ENCODE results near the gene NACC2.
"Not testable (repeated sequence)": the region's sequence is repeated elsewhere in the genome, so short reads cannot be mapped to it uniquely, and the experiment has no call there.

Gene NACC2

GRCh38 chr9:135971892-135972291 is 123.2 kb downstream of the NACC2 start:
- DNase-seq (ENCODE audit: low read depth): no peak
- no peak for TF ChIP-seq CTCF (IDR thresholded peaks at IDR 0.05; ENCODE audit: low read length, missing control alignments)
- H3K4me3 ChIP-seq (replicated peaks; ENCODE audit: low read depth, low read length): no peak overlapping the region

- H3K4me3 ChIP-seq (replicated peaks; ENCODE audit: low read depth, low read length): no peak overlapping the region
- TF ChIP-seq CTCF (IDR thresholded peaks at IDR 0.05; ENCODE audit: low read length, missing control alignments): no peak
- DNase-seq (ENCODE audit: low read depth): no peak
These were observed 123.8 kb downstream of the NACC2 start for GRCh38 chr9:135971111-135971766.

- no peak for TF ChIP-seq CTCF (IDR thresholded peaks at IDR 0.05; ENCODE audit: low read length, missing control alignments)
- no peak for DNase-seq (ENCODE audit: low read depth)
These were observed 124.8 kb downstream of the NACC2 start for GRCh38 chr9:135970128-135970815.

GRCh38 chr9:135969064-135969683 is 125.9 kb downstream of the NACC2 start:
- peak; percentile 61 for DNase-seq (ENCODE audit: low read depth)
- TF ChIP-seq CTCF (IDR thresholded peaks at IDR 0.05; ENCODE audit: low read length, missing control alignments): no peak
- H3K4me3 ChIP-seq (replicated peaks; ENCODE audit: low read depth, low read length): no peak overlapping the region

More at GRCh38 chr9:135970128-135970815, 124.8 kb downstream of the NACC2 start:
- no peak overlapping the region for H3K4me3 ChIP-seq (replicated peaks; ENCODE audit: low read depth, low read length)

GRCh38 chr9:135968601-135969000 is 126.5 kb downstream of the NACC2 start:
- H3K4me3 ChIP-seq (replicated peaks; ENCODE audit: low read depth, low read length): no peak overlapping the region
- no peak for TF ChIP-seq CTCF (IDR thresholded peaks at IDR 0.05; ENCODE audit: low read length, missing control alignments)
- DNase-seq (ENCODE audit: low read depth): peak; percentile 56

GRCh38 chr9:135968083-135968476 is 127.0 kb downstream of the NACC2 start:
- H3K4me3 ChIP-seq (replicated peaks; ENCODE audit: low read depth, low read length): no peak overlapping the region
- TF ChIP-seq CTCF (IDR thresholded peaks at IDR 0.05; ENCODE audit: low read length, missing control alignments): no peak
- no peak for DNase-seq (ENCODE audit: low read depth)

GRCh38 chr9:135966916-135967260 is 128.2 kb downstream of the NACC2 start:
- DNase-seq (ENCODE audit: low read depth); H3K4me3 ChIP-seq (replicated peaks; ENCODE audit: low read depth, low read length): not testable (repeated sequence)
